Natural killer cell (primary cell): ENCODE measurements around the gene PHF23. TPM values are rescaled to one million over a fixed set of nuclear protein-coding genes. Genes with fewer than 3 reads are reported as not detected.

Experiments
- ATAC-seq, 3 donors: fragments of 150-1000 bp in 2 of 3; fragments of 200-7000 bp in 1 of 3; cut with Tn5 transposase; 1 replicate in 1 of 3; 2 replicates in 2 of 3; pipeline ENCODE4 v1.10.0; 2021; ENCODE audit warnings: mild to moderate bottlenecking in 2 of 3, moderate library complexity in 2 of 3
- DNase-seq, 2 donors: peaks; one replicate each; pipeline versions ENCODE4 v3.0.0 to v3.0.0-alpha.2; 2013 to 2021; ENCODE audit warnings: mixed read lengths in 1 of 2
- H3K27ac ChIP-seq: one replicate; pipeline ENCODE4 v1.5.1; 2013; ENCODE audit warnings: mild to moderate bottlenecking, low read length
- H3K27me3 ChIP-seq: one replicate; pipeline ENCODE4 v1.6.1; 2013; ENCODE audit warnings: low read length; ENCODE audit not compliant: control insufficient read depth, insufficient read depth
- H3K36me3 ChIP-seq: one replicate; pipeline ENCODE4 v1.6.1; 2013; ENCODE audit warnings: low read length; ENCODE audit not compliant: control insufficient read depth, insufficient read depth
- H3K4me1 ChIP-seq: one replicate; pipeline ENCODE4 v1.6.1; 2013; ENCODE audit warnings: low read length; ENCODE audit not compliant: control insufficient read depth, insufficient read depth
- H3K4me3 ChIP-seq: one replicate; pipeline ENCODE4 v1.5.1; 2013; ENCODE audit warnings: low read length
- H3K9me3 ChIP-seq: one replicate; pipeline ENCODE4 v1.6.1; 2013; ENCODE audit warnings: low read length; ENCODE audit not compliant: control insufficient read depth, insufficient read depth
- H3K27ac Mint-ChIP-seq, 2 donors: one replicate each; pipeline ENCODE4 v1.8.0; 2022; ENCODE audit warnings: mild to moderate bottlenecking in 2 of 2, mixed read lengths in 2 of 2, moderate library complexity in 1 of 2
- H3K27me3 Mint-ChIP-seq, 2 donors: one replicate each; pipeline ENCODE4 v1.8.0; 2022; ENCODE audit warnings: low read depth in 2 of 2, mixed read lengths in 2 of 2
- H3K36me3 Mint-ChIP-seq: one replicate; pipeline ENCODE4 v1.8.0; 2022; ENCODE audit warnings: mixed read lengths
- H3K4me1 Mint-ChIP-seq, 2 donors: one replicate each; pipeline ENCODE4 v1.8.0; 2022; ENCODE audit warnings: mixed read lengths in 2 of 2
- H3K4me3 Mint-ChIP-seq: one replicate; pipeline ENCODE4 v1.8.0; 2022; ENCODE audit warnings: mild to moderate bottlenecking, moderate library complexity, mixed read lengths
- H3K9me3 Mint-ChIP-seq, 2 donors: one replicate each; pipeline ENCODE4 v1.8.0; 2022; ENCODE audit warnings: mixed read lengths in 2 of 2
- CTCF ChIP-seq: fragments of 200-600 bp; IDR thresholded peaks from one replicate; pipeline ENCODE4 v1.8.0; 2022; ENCODE audit warnings: antibody characterized with exemption
- WGBS: methylation state at CpG from one replicate; pipeline ENCODE4 v1.1.7; 2013; ENCODE audit warnings: missing lambda C conversion rate; ENCODE audit not compliant: insufficient coverage; 5-methylcytosine and 5-hydroxymethylcytosine counted together
- intact Hi-C: fragments of 100-400 bp; cut with micrococcal nuclease; formaldehyde crosslinking; loops from one replicate; pipeline ENCODE4 v1.14.2; 2022
- total RNA-seq, 4 donors: library from RNA; stranded (reverse); fragments of 120-200 nt in 1 of 4; gene quantifications; one replicate each; pipeline versions ENCODE4 v1.2.3 to v1.2.4, GENCODE V29; 2013 to 2022

Gene PHF23
- total RNA-seq, 3 donors from 2014 or later (not counting 1 experiment from before 2014, with no cell fraction given): 19.3 to 32.3 (median 20.8) TPM

GRCh38 chr17:7218166-7218565, 21.1 kb downstream of the PHF23 start:
- intact Hi-C loops: loop anchor here (5.0 to 10.0 kb wide), 2 partner anchors 34 to 467 kb away; partner anchors contain the start of genes CTDNEP1, ELP5, TP53 and WRAP53
- Histone ChIP-seq H3K36me3 (peaks cover 11% of the 10 kb centered on the region), H3K27ac (no peak overlapping the region), H3K4me1 (peaks cover 55% of the 10 kb centered on the region), H3K4me3 (no peak overlapping the region), H3K27me3 (no peaks in the 10 kb centered on the region), H3K9me3 (no peaks in the 10 kb centered on the region)
- Mint-ChIP-seq H3K27ac (peak overlapping the region in 1 of 2 donors; percentile 98), H3K27me3 (peaks cover 0 to 14% of the 10 kb centered on the region in 2 donors), H3K9me3 (no peaks in the 10 kb centered on the region), H3K4me1 (peaks cover 34 to 67% of the 10 kb centered on the region in 2 donors), H3K4me3 (no peak overlapping the region), H3K36me3 (no peaks in the 10 kb centered on the region)
- TF ChIP-seq CTCF: no peak
- no peak for DNase-seq
- 73% methylated on average over 6 of the region's 6 CpGs for WGBS
- no peak for ATAC-seq

- Mint-ChIP-seq H3K36me3 (no peaks in the 10 kb centered on the region), H3K9me3 (no peaks in the 10 kb centered on the region), H3K4me1 (peaks cover 34 to 67% of the 10 kb centered on the region in 2 donors), H3K27ac (peak overlapping the region in 1 of 2 donors; percentile 98), H3K27me3 (peaks cover 2 to 14% of the 10 kb centered on the region in 2 donors), H3K4me3 (peak overlapping the region; percentile 17)
- H3K36me3 ChIP-seq: peaks cover 4% of the 10 kb centered on the region
- ATAC-seq: no peak
- no peaks in the 10 kb centered on the region for H3K9me3 ChIP-seq
- no peaks in the 10 kb centered on the region for H3K27me3 ChIP-seq
- H3K4me1 ChIP-seq: peaks cover 55% of the 10 kb centered on the region
- 8% methylated on average over 27 of the region's 32 CpGs for WGBS
- no peak overlapping the region for H3K4me3 ChIP-seq
- no peak for TF ChIP-seq CTCF
- DNase-seq: peak in 1 of 2 donors; percentile 47
- intact Hi-C loops: loop anchor here (5.0 to 10.0 kb wide), 2 partner anchors 35 to 467 kb away; partner anchors contain the start of genes CTDNEP1, ELP5, TP53 and WRAP53
- no peak overlapping the region for H3K27ac ChIP-seq
These were observed 21.9 kb downstream of the PHF23 start for GRCh38 chr17:7217113-7217987.

- H3K4me3 Mint-ChIP-seq: peak overlapping the region; percentile 19
- ATAC-seq: no peak
- no peak for TF ChIP-seq CTCF
- intact Hi-C loops: loop anchor here (5.0 to 10.0 kb wide), 2 partner anchors 36 to 468 kb away; partner anchors contain the start of genes CTDNEP1, ELP5, TP53 and WRAP53
- H3K27me3 Mint-ChIP-seq: peaks cover 7 to 14% of the 10 kb centered on the region in 2 donors
- no peaks in the 10 kb centered on the region for H3K9me3 Mint-ChIP-seq
- peaks cover 34 to 67% of the 10 kb centered on the region in 2 donors for H3K4me1 Mint-ChIP-seq
- no peaks in the 10 kb centered on the region for H3K27me3 ChIP-seq
- no peak overlapping the region for H3K27ac ChIP-seq
- H3K27ac Mint-ChIP-seq: peak overlapping the region in 1 of 2 donors; percentile 87
- H3K36me3 Mint-ChIP-seq: no peaks in the 10 kb centered on the region
- H3K4me3 ChIP-seq: no peak overlapping the region
- WGBS: 49% methylated on average over 7 of the region's 7 CpGs
- H3K9me3 ChIP-seq: no peaks in the 10 kb centered on the region
- no peaks in the 10 kb centered on the region for H3K36me3 ChIP-seq
- DNase-seq: no peak
- H3K4me1 ChIP-seq: peaks cover 55% of the 10 kb centered on the region
These were observed 22.8 kb downstream of the PHF23 start for GRCh38 chr17:7216242-7217112.
